ENCODE results near the gene GPR45. TPM values are rescaled to one million over a fixed set of nuclear protein-coding genes. Genes with fewer than 3 reads are reported as not detected.

GPR45 gene
- total RNA-seq, 2 donors from 2014 or later: not detected

DNA sequence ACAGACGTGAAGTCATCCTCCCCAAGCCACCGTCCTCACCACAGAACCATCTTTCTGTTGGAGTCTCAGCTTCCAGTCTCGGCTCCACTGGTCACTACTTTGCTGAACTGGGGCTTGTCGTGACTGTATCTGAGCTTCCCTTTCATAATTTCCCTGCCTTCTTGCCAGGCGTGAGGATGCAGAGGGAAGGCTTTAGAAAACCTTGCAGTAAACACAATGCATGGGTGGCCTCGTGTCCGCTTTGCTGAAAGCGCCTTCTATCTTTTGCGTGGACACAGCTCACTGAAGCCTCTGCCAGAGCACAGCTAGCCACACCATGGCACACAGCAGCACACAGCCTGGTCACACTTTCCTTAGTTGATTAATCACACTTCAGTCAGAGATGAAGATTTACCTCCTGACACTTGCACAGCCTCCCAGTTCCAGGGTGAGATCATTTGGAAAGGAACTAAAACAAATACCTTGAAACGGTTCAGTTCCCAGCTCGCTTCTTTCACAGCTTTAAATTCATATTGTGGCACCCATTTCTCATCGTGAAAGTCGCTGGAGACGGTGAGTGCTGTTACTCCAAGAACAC lies 2.8 kb upstream of the GPR45 start:
- no peaks in the 10 kb centered on the region for H3K36me3 ChIP-seq

DNA sequence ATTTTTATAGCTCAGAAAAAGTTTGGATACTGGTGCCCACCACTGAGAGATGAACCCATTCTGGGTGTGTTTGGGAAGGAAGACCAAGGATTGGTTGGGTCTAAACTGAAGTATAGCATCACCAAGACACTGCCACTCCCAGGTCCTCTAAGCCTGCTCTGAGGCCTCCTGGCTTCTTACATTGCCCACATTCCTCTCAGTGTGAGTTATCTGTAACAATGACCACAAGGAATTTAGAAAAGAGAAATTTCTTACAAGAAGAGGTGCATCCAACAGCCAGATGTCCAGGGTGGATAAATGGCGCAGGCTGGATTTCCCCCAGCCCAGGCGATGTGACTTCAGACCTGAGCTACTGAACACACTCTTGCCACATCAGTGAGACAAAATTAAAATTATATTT lies 1.6 kb upstream of the GPR45 start:
- Histone ChIP-seq H3K36me3 (no peaks in the 10 kb centered on the region), H3K9me3 (no peaks in the 10 kb centered on the region), H3K4me1 (no peaks in the 10 kb centered on the region), H3K27ac (no peak overlapping the region), H3K27me3 (no peaks in the 10 kb centered on the region), H3K4me3 (no peak overlapping the region)
- TF ChIP-seq, protein P1, sequence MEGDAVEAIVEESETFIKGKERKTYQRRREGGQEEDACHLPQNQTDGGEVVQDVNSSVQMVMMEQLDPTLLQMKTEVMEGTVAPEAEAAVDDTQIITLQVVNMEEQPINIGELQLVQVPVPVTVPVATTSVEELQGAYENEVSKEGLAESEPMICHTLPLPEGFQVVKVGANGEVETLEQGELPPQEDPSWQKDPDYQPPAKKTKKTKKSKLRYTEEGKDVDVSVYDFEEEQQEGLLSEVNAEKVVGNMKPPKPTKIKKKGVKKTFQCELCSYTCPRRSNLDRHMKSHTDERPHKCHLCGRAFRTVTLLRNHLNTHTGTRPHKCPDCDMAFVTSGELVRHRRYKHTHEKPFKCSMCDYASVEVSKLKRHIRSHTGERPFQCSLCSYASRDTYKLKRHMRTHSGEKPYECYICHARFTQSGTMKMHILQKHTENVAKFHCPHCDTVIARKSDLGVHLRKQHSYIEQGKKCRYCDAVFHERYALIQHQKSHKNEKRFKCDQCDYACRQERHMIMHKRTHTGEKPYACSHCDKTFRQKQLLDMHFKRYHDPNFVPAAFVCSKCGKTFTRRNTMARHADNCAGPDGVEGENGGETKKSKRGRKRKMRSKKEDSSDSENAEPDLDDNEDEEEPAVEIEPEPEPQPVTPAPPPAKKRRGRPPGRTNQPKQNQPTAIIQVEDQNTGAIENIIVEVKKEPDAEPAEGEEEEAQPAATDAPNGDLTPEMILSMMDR (IDR thresholded peaks at IDR 0.05): no peak
- no peak for DNase-seq (ENCODE audit: low spot score)

More for the DNA sequence above, 2.8 kb upstream of the GPR45 start:
- Histone ChIP-seq H3K27ac (no peak overlapping the region), H3K4me1 (no peaks in the 10 kb centered on the region), H3K27me3 (no peaks in the 10 kb centered on the region), H3K4me3 (no peak overlapping the region), H3K9me3 (no peaks in the 10 kb centered on the region)
- TF ChIP-seq, protein P1 (IDR thresholded peaks at IDR 0.05): no peak
- no peak for DNase-seq (ENCODE audit: low spot score)

DNA sequence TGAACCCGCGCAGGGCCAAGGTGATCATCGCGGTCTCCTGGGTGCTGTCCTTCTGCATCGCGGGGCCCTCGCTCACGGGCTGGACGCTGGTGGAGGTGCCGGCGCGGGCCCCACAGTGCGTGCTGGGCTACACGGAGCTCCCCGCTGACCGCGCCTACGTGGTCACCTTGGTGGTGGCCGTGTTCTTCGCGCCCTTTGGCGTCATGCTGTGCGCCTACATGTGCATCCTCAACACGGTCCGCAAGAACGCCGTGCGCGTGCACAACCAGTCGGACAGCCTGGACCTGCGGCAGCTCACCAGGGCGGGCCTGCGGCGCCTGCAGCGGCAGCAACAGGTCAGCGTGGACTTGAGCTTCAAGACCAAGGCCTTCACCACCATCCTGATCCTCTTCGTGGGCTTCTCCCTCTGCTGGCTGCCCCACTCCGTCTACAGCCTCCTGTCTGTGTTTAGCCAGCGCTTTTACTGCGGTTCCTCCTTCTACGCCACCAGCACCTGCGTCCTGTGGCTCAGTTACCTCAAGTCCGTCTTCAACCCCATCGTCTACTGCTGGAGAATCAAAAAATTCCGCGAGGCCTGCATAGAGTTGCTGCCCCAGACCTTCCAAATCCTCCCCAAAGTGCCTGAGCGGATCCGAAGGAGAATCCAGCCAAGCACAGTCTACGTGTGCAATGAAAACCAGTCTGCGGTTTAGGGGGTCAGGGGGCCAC lies 897 bp downstream of the GPR45 start:
- no peak for DNase-seq (ENCODE audit: low spot score)
- no peaks in the 10 kb centered on the region for H3K36me3 ChIP-seq
- H3K4me3 ChIP-seq: no peak overlapping the region
- no peaks in the 10 kb centered on the region for H3K4me1 ChIP-seq
- TF ChIP-seq, protein P1 (IDR thresholded peaks at IDR 0.05): no peak
- H3K27me3 ChIP-seq: no peaks in the 10 kb centered on the region
- no peak overlapping the region for H3K27ac ChIP-seq
- H3K9me3 ChIP-seq: no peaks in the 10 kb centered on the region

DNA sequence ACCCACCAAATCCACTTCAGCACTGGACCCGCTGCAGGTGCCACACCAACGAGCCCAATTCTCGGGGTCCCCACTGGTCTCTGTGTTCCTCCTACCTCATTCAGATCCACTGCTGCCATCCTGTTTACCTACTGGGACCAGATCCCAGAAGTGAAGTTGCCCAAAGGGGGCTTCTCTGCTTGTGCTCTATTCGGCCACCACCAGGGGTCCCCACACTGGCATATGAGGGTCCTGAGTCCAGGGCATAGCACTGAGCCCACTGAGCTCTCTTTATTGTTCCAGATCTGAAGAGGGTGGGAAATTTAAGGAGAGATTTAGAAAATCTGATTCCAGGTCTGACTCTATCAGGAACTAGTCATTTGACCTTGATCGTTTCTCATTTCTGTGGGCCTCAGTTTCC lies 2.4 kb downstream of the GPR45 start:
- H3K36me3 ChIP-seq: no peaks in the 10 kb centered on the region
- no peak for DNase-seq (ENCODE audit: low spot score)
- TF ChIP-seq, protein P1 (IDR thresholded peaks at IDR 0.05): no peak
- no peak overlapping the region for H3K27ac ChIP-seq
- no peaks in the 10 kb centered on the region for H3K9me3 ChIP-seq
- H3K4me1 ChIP-seq: no peaks in the 10 kb centered on the region
- H3K27me3 ChIP-seq: no peaks in the 10 kb centered on the region
- no peak overlapping the region for H3K4me3 ChIP-seq

DNA sequence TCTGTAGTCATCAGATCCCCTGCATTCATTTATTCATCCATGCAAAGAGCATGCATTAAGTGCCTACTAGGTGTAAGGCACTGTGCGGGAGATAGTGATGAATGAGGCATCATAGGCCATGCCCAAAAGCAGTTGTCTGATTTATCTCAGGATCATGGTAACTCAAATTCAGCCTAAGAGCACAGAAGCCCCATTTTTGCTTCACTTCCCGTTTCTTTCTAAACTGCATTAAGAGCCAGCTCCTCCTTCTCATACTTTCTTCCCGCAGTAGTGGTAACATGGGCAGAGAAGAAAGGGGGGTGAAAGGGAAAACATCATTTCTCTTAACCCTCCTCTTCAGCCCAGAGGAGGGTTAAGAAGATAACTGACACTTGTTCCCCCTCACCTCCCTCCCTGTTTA lies 2.9 kb downstream of the GPR45 start:
- H3K9me3 ChIP-seq: no peaks in the 10 kb centered on the region
- no peaks in the 10 kb centered on the region for H3K4me1 ChIP-seq
- TF ChIP-seq, protein P1 (IDR thresholded peaks at IDR 0.05): no peak
- no peaks in the 10 kb centered on the region for H3K36me3 ChIP-seq
- no peak overlapping the region for H3K27ac ChIP-seq
- DNase-seq (ENCODE audit: low spot score): no peak
- no peak overlapping the region for H3K4me3 ChIP-seq
- no peaks in the 10 kb centered on the region for H3K27me3 ChIP-seq
